H9 (cell line): ENCODE measurements around the gene RIMBP2. TPM values are rescaled to one million over a fixed set of nuclear protein-coding genes. Genes with fewer than 3 reads are reported as not detected.

Experiments used
- DNase-seq: peaks from one replicate; pipeline ENCODE4 v3.0.0-alpha.2; 2017
- H2AFZ ChIP-seq: one replicate; pipeline ENCODE4 v1.6.1; 2013; ENCODE audit warnings: mild to moderate bottlenecking, low read length, control low read depth, moderate library complexity
- H2AK5ac ChIP-seq: 2 replicates; pipeline ENCODE4 v1.6.1; 2013; ENCODE audit warnings: low read length, control low read depth, mixed read lengths; ENCODE audit not compliant: insufficient read length
- H2BK120ac ChIP-seq: one replicate; pipeline ENCODE4 v1.6.1; 2013; ENCODE audit warnings: low read depth, mild to moderate bottlenecking, low read length, control low read depth, inconsistent platforms; ENCODE audit not compliant: poor library complexity, severe bottlenecking
- H2BK12ac ChIP-seq: 2 replicates; pipeline ENCODE4 v1.6.1; 2013; ENCODE audit warnings: low read length, control low read depth, mixed read lengths, low read depth; ENCODE audit not compliant: insufficient read length
- H2BK15ac ChIP-seq: 2 replicates; pipeline ENCODE4 v1.6.1; 2013; ENCODE audit warnings: low read depth, low read length, control low read depth
- H2BK20ac ChIP-seq: one replicate; pipeline ENCODE4 v1.6.1; 2013; ENCODE audit warnings: low read depth, mild to moderate bottlenecking, low read length, control low read depth, inconsistent platforms; ENCODE audit not compliant: poor library complexity, severe bottlenecking
- H2BK5ac ChIP-seq: 2 replicates; pipeline ENCODE4 v1.6.1; 2013; ENCODE audit warnings: low read length, control low read depth, mixed read lengths; ENCODE audit not compliant: insufficient read length
- H3K14ac ChIP-seq: 2 replicates; pipeline ENCODE4 v1.6.1; 2013; ENCODE audit warnings: low read length, control low read depth; ENCODE audit not compliant: insufficient read depth
- H3K18ac ChIP-seq: 2 replicates; pipeline ENCODE4 v1.6.1; 2013; ENCODE audit warnings: low read depth, mild to moderate bottlenecking, mixed read lengths, low read length, control low read depth; ENCODE audit not compliant: insufficient read length
- H3K23ac ChIP-seq: 2 replicates; pipeline ENCODE4 v1.6.1; 2013; ENCODE audit warnings: low read length, control low read depth, mixed read lengths, low read depth; ENCODE audit not compliant: insufficient read length
- H3K23me2 ChIP-seq: 2 replicates; pipeline ENCODE4 v1.6.1; 2013; ENCODE audit warnings: low read depth, mild to moderate bottlenecking, mixed read lengths, low read length, control low read depth; ENCODE audit not compliant: insufficient read length, poor library complexity, severe bottlenecking
- H3K27ac ChIP-seq: 2 replicates; pipeline ENCODE4 v1.5.1; 2013; ENCODE audit warnings: low read length, control low read depth, mixed read lengths, low read depth; ENCODE audit not compliant: insufficient read length
- H3K27me3 ChIP-seq: 2 replicates; pipeline ENCODE4 v1.6.1; 2013; ENCODE audit warnings: low read length, control low read depth, inconsistent platforms; ENCODE audit not compliant: insufficient read depth
- H3K4ac ChIP-seq: 2 replicates; pipeline ENCODE4 v1.6.1; 2013; ENCODE audit warnings: low read depth, mild to moderate bottlenecking, control low read depth, inconsistent platforms, low read length, moderate library complexity
- H3K4me1 ChIP-seq: 2 replicates; pipeline ENCODE4 v1.6.1; 2013; ENCODE audit warnings: low read length, control low read depth, inconsistent platforms; ENCODE audit not compliant: insufficient read depth
- H3K4me2 ChIP-seq: 2 replicates; pipeline ENCODE4 v1.6.1; 2013; ENCODE audit warnings: low read length, control low read depth, mixed read lengths; ENCODE audit not compliant: insufficient read length, insufficient read depth
- H3K56ac ChIP-seq: 2 replicates; pipeline ENCODE4 v1.6.1; 2013; ENCODE audit warnings: low read depth, mild to moderate bottlenecking, mixed read lengths, low read length, control low read depth; ENCODE audit not compliant: insufficient read length
- H3K79me1 ChIP-seq: 2 replicates; pipeline ENCODE4 v1.6.1; 2013; ENCODE audit warnings: low read depth, mild to moderate bottlenecking, moderate library complexity, low read length, control low read depth, inconsistent platforms; ENCODE audit not compliant: insufficient read depth, poor library complexity, severe bottlenecking
- H3K79me2 ChIP-seq: 2 replicates; pipeline ENCODE4 v1.6.1; 2013; ENCODE audit warnings: low read length, control low read depth, inconsistent platforms; ENCODE audit not compliant: insufficient read depth
- H3K9ac ChIP-seq: 2 replicates; pipeline ENCODE4 v1.6.1; 2013; ENCODE audit warnings: low read length, control low read depth, mixed read lengths; ENCODE audit not compliant: insufficient read length; ENCODE audit errors: extremely low read depth
- H3K9me3 ChIP-seq: one replicate; pipeline ENCODE4 v1.6.1; 2013; ENCODE audit warnings: low read depth, low read length, inconsistent platforms; ENCODE audit not compliant: control insufficient read depth
- H3T11ph ChIP-seq: one replicate; pipeline ENCODE4 v1.6.1; 2013; ENCODE audit warnings: mild to moderate bottlenecking, low read length, control low read depth, inconsistent platforms
- H4K20me1 ChIP-seq: one replicate; pipeline ENCODE4 v1.6.1; 2013; ENCODE audit not compliant: control insufficient read depth, insufficient read length, insufficient read depth
- H4K5ac ChIP-seq: 2 replicates; pipeline ENCODE4 v1.6.1; 2013; ENCODE audit warnings: low read depth, mild to moderate bottlenecking, mixed read lengths, low read length, control low read depth; ENCODE audit not compliant: insufficient read length
- H4K8ac ChIP-seq: replicated peaks from 2 replicates; pipeline ENCODE4 v1.6.1; 2013; ENCODE audit warnings: low read length, control low read depth, mixed read lengths, low read depth; ENCODE audit not compliant: insufficient read length
- H4K91ac ChIP-seq: 2 replicates; pipeline ENCODE4 v1.6.1; 2013; ENCODE audit warnings: low read depth, mild to moderate bottlenecking, moderate library complexity, mixed read lengths, low read length, control low read depth; ENCODE audit not compliant: insufficient read length
- H3K27ac Mint-ChIP-seq, 3 experiments: 2 replicates in 2 of 3; 3 replicates in 1 of 3; pipeline ENCODE4 v1.8.0; 2020 to 2021; ENCODE audit warnings: mixed read lengths in 3 of 3, mild to moderate bottlenecking in 1 of 3, moderate library complexity in 1 of 3
- H3K27me3 Mint-ChIP-seq: 2 replicates; pipeline ENCODE4 v1.8.0; 2021; ENCODE audit warnings: low read depth, mild to moderate bottlenecking, moderate library complexity, mixed read lengths
- H3K36me3 Mint-ChIP-seq, 3 experiments: 2 replicates in 2 of 3; 3 replicates in 1 of 3; pipeline ENCODE4 v1.8.0; 2020 to 2021; ENCODE audit warnings: low read depth in 3 of 3, mixed read lengths in 3 of 3; ENCODE audit not compliant: insufficient read depth in 1 of 3
- H3K4me1 Mint-ChIP-seq, 2 experiments: 2 replicates each; pipeline ENCODE4 v1.8.0; 2020; ENCODE audit warnings: mixed read lengths in 2 of 2
- H3K4me3 Mint-ChIP-seq, 2 experiments: 2 replicates in 1 of 2; 3 replicates in 1 of 2; pipeline ENCODE4 v1.8.0; 2020 to 2021; ENCODE audit warnings: mild to moderate bottlenecking in 2 of 2, mixed read lengths in 2 of 2, moderate library complexity in 1 of 2
- H3K9me3 Mint-ChIP-seq, 2 experiments: 2 replicates in 1 of 2; 3 replicates in 1 of 2; pipeline ENCODE4 v1.8.0; 2020; ENCODE audit warnings: mild to moderate bottlenecking in 2 of 2, mixed read lengths in 2 of 2, moderate library complexity in 1 of 2
- CTCF ChIP-seq: fragments of 200-600 bp; sonication (generic); conservative IDR thresholded peaks from 3 replicates; pipeline ENCODE4 v1.8.0; 2021; ENCODE audit warnings: antibody characterized with exemption, mild to moderate bottlenecking
- WGBS: extraction: QIAGEN DNeasy Blood & Tissue Kit; methylation state at CpG from one replicate; pipeline ENCODE4 v1.1.7; 2013; ENCODE audit warnings: missing lambda C conversion rate, low lambda C conversion rate, mixed read lengths; ENCODE audit not compliant: insufficient read length; ENCODE audit errors: extremely low coverage; 5-methylcytosine and 5-hydroxymethylcytosine counted together
- total RNA-seq: library from RNA; stranded (reverse); gene quantifications from 2 replicates; pipeline ENCODE4 v1.2.1, GENCODE V29; 2021

The RIMBP2 gene
- total RNA-seq, 1 experiment from 2014 or later: 0.70 TPM

DNA sequence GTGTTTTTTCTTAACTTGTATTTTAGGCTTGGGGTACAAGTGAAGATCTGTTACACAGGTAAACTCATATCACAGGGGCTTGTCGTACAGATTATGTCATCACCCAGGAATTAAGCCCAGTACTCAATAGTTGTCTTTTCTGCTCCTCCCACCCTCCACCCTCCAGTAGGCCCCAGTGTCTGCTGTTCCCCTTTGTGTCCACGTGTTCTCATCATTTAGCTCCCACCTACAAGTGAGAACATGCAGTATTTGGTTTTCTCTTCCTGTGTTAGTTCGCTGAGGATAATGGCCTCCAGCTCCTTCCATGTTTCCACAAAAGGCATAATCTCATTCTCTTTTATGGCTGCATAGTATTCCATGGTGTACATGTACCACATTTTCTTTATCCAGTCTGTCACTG is 166.7 kb downstream of the RIMBP2 start:
- Histone ChIP-seq H3K18ac (no peak overlapping the region), H3K9ac (no peak overlapping the region), H3K14ac (no peak overlapping the region), H4K20me1 (no peaks in the 10 kb centered on the region), H3K27me3 (no peaks in the 10 kb centered on the region), H3K4me2 (no peak overlapping the region), H3K23ac (no peak overlapping the region), H3K4ac (no peak overlapping the region), H2BK12ac (no peak overlapping the region), H3K56ac (no peak overlapping the region), H4K8ac (no peak overlapping the region), H3T11ph (no peak overlapping the region), H2BK120ac (no peak overlapping the region), H2AK5ac (no peak overlapping the region), H3K4me1 (no peaks in the 10 kb centered on the region), H3K79me2 (no peaks in the 10 kb centered on the region), H3K79me1 (no peaks in the 10 kb centered on the region), H2BK20ac (no peak overlapping the region), H2BK15ac (no peak overlapping the region), H2AFZ (no peak overlapping the region), H3K23me2 (no peaks in the 10 kb centered on the region), H4K91ac (no peak overlapping the region), H2BK5ac (no peak overlapping the region), H3K9me3 (no peaks in the 10 kb centered on the region), H4K5ac (no peak overlapping the region), H3K27ac (no peak overlapping the region)
- H3K27ac Mint-ChIP-seq: no peak overlapping the region
- no peak for DNase-seq
- H3K27me3 Mint-ChIP-seq: peaks cover 2% of the 10 kb centered on the region
- WGBS: no CpG with 5 or more reads among the region's 3 CpGs
- H3K36me3 Mint-ChIP-seq: no peaks in the 10 kb centered on the region; a peak in 2 of 7 replicates
- H3K4me1 Mint-ChIP-seq: peaks cover 3 to 6% of the 10 kb centered on the region in 2 experiments; a peak in 2 of 4 replicates
- H3K9me3 Mint-ChIP-seq: peaks cover 10 to 14% of the 10 kb centered on the region in 2 experiments; a peak in 4 of 5 replicates
- no peak overlapping the region for H3K4me3 Mint-ChIP-seq
- TF ChIP-seq CTCF: no peak
